CD4-positive, alpha-beta T cell treated with Interleukin-21 for 1 hour (primary cell): ENCODE results near the gene RNF182.
"Not testable (repeated sequence)": the region's sequence is repeated elsewhere in the genome, so short reads cannot be mapped to it uniquely, and the experiment has no call there.

ENCODE experiments used
- DNase-seq: peaks from one replicate; pipeline ENCODE4 v3.0.0-alpha.2; 2020

RNF182 gene

GRCh38 chr6:13924949-13925881 lies at the start of gene RNF182:
TSS of gene RNF182 (plus strand) at chr6:13924952. CDS start at chr6:13977120, 52,168 bp downstream.
- no peak for DNase-seq

GRCh38 chr6:13877051-13877450 lies 47.7 kb upstream of the RNF182 start:
- no peak for DNase-seq

- DNase-seq, result not testable (repeated sequence)
Observed at GRCh38 chr6:13880061-13880663, 44.6 kb upstream of the RNF182 start.

- no peak for DNase-seq
Observed at GRCh38 chr6:13881621-13882165, 43.1 kb upstream of the RNF182 start.

- DNase-seq, result no peak
Observed at GRCh38 chr6:13883966-13884365, 40.8 kb upstream of the RNF182 start.

- DNase-seq, result no peak
Observed at GRCh38 chr6:13884397-13884796, 40.4 kb upstream of the RNF182 start.

GRCh38 chr6:13885601-13886000 lies 39.2 kb upstream of the RNF182 start:
- DNase-seq, result no peak

- DNase-seq, result no peak
Observed at GRCh38 chr6:13886949-13887348, 37.8 kb upstream of the RNF182 start.

GRCh38 chr6:13892017-13892645 lies 32.6 kb upstream of the RNF182 start:
- DNase-seq, result no peak

GRCh38 chr6:13902922-13903321 lies 21.8 kb upstream of the RNF182 start:
- DNase-seq, result no peak

- DNase-seq, result no peak
Observed at GRCh38 chr6:13903364-13903763, 21.4 kb upstream of the RNF182 start.

- no peak for DNase-seq
Observed at GRCh38 chr6:13907001-13907350, 17.8 kb upstream of the RNF182 start.

- no peak for DNase-seq
Observed at GRCh38 chr6:13907614-13908215, 17.0 kb upstream of the RNF182 start.

GRCh38 chr6:13908955-13909381 lies 15.8 kb upstream of the RNF182 start:
- DNase-seq, result peak; percentile 70

- no peak for DNase-seq
Observed at GRCh38 chr6:13910443-13910842, 14.3 kb upstream of the RNF182 start.

GRCh38 chr6:13911337-13911736 lies 13.4 kb upstream of the RNF182 start:
- no peak for DNase-seq

- DNase-seq, result no peak
Observed at GRCh38 chr6:13913226-13914001, 11.3 kb upstream of the RNF182 start.

GRCh38 chr6:13914351-13914750 lies 10.4 kb upstream of the RNF182 start:
- no peak for DNase-seq

- no peak for DNase-seq
Observed at GRCh38 chr6:13915561-13916229, 9.1 kb upstream of the RNF182 start.

GRCh38 chr6:13916230-13916944 lies 8.4 kb upstream of the RNF182 start:
- no peak for DNase-seq

- no peak for DNase-seq
Observed at GRCh38 chr6:13917141-13917540, 7.6 kb upstream of the RNF182 start.
